Activated naive CD4-positive, alpha-beta T cell treated with anti-CD3 and anti-CD28 coated beads, Interleukin-2, amount 10 ng/mL, durations not matched to agents 7 days and 5 days (primary cell): Measurements from ENCODE around the gene UHRF1.

ENCODE experiments used
- CTCF ChIA-PET: fragments of 350-600 bp; sonication (Branson Sonifier 250); formaldehyde crosslinking; loops from one replicate; lab custom pipeline; 2021; ENCODE audit warnings: antibody characterized with exemption; lab: Charles Lee
- DNase-seq: peaks from one replicate; pipeline ENCODE4 v3.0.0-alpha.2; 2020
- H3K27ac Mint-ChIP-seq: one replicate; pipeline ENCODE4 v1.8.0; 2021; ENCODE audit warnings: mild to moderate bottlenecking, moderate library complexity, mixed read lengths
- H3K27me3 Mint-ChIP-seq: one replicate; pipeline ENCODE4 v1.8.0; 2021; ENCODE audit warnings: mild to moderate bottlenecking, mixed read lengths
- H3K36me3 Mint-ChIP-seq: one replicate; pipeline ENCODE4 v1.8.0; 2021; ENCODE audit warnings: mixed read lengths
- H3K4me1 Mint-ChIP-seq: one replicate; pipeline ENCODE4 v1.8.0; 2021; ENCODE audit warnings: mixed read lengths
- H3K4me3 Mint-ChIP-seq: one replicate; pipeline ENCODE4 v1.8.0; 2021; ENCODE audit warnings: mild to moderate bottlenecking, moderate library complexity, mixed read lengths
- H3K9me3 Mint-ChIP-seq: one replicate; pipeline ENCODE4 v1.8.0; 2021; ENCODE audit warnings: mixed read lengths

The UHRF1 gene

GRCh38 chr19:4909897-4910593 lies 744 bp downstream of the UHRF1 start:
- peaks cover 5% of the 10 kb centered on the region for H3K27me3 Mint-ChIP-seq
- H3K4me1 Mint-ChIP-seq = peaks cover 52% of the 10 kb centered on the region
- H3K9me3 Mint-ChIP-seq = no peaks in the 10 kb centered on the region
- peaks cover 39% of the 10 kb centered on the region for H3K36me3 Mint-ChIP-seq
- CTCF ChIA-PET = interaction anchor here (1.1 to 5.9 kb wide), 4 partner anchors 40 to 120 kb away, joined by 3 to 80 read pairs (median 45); partner anchors contain the start of gene PLIN3
- H3K27ac Mint-ChIP-seq = peak overlapping the region; percentile 98
- H3K4me3 Mint-ChIP-seq = peak overlapping the region; percentile 85
- DNase-seq = peak; percentile 97

DNA sequence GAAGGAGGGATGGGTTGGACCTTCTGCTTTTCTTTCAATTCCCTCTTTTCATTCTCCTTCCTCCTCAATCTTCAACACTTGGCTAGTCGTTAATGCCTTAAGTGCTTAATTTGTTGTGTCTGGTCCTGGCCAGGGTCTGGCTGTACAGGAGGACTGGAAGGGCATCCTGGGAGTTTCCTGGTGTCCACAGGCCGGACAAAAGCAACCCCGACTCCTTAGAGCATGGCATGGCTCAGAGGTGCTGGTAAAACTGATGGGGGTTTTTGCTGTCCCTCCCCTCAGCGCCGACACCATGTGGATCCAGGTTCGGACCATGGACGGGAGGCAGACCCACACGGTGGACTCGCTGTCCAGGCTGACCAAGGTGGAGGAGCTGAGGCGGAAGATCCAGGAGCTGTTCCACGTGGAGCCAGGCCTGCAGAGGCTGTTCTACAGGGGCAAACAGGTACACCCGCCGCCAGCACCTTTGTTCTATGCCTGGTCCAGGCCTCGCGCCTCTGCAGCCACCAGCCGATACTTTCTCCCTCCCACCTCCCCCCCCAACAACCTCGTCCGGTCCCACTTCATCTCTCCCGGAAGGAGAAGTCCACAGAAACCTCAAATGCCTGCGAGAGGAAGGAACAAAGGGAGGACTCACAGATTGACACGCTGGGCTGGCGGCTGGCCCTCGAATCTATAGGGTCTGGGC lies 1.4 kb downstream of the UHRF1 start:
- Mint-ChIP-seq H3K9me3 (no peaks in the 10 kb centered on the region), H3K36me3 (peaks cover 44% of the 10 kb centered on the region), H3K27ac (peak overlapping the region; percentile 98), H3K27me3 (peaks cover 5% of the 10 kb centered on the region), H3K4me1 (peaks cover 59% of the 10 kb centered on the region), H3K4me3 (peak overlapping the region; percentile 85)
- CTCF ChIA-PET = interaction anchor here (0.6 to 5.9 kb wide), 12 partner anchors 16 to 711 kb away, joined by 3 to 80 read pairs (median 6); partner anchors contain the start of genes PLIN3 and TICAM1
- peak; percentile 43 for DNase-seq

- Mint-ChIP-seq H3K27ac (peak overlapping the region; percentile 98), H3K4me1 (peaks cover 63% of the 10 kb centered on the region), H3K27me3 (peaks cover 5% of the 10 kb centered on the region), H3K9me3 (no peaks in the 10 kb centered on the region), H3K4me3 (peak overlapping the region; percentile 85), H3K36me3 (peaks cover 49% of the 10 kb centered on the region)
- CTCF ChIA-PET = interaction anchor here (0.6 to 5.9 kb wide), 19 partner anchors 15 to 710 kb away, joined by 3 to 80 read pairs (median 5); partner anchors contain the start of genes PLIN3 and TICAM1
- DNase-seq = no peak
These were observed 2.0 kb downstream of the UHRF1 start for GRCh38 chr19:4911314-4911713.

GRCh38 chr19:4911786-4912672 lies 2.7 kb downstream of the UHRF1 start:
- DNase-seq = peak; percentile 82
- Mint-ChIP-seq H3K9me3 (no peaks in the 10 kb centered on the region), H3K4me1 (peaks cover 68% of the 10 kb centered on the region), H3K4me3 (peak overlapping the region; percentile 85), H3K36me3 (peaks cover 53% of the 10 kb centered on the region), H3K27ac (peak overlapping the region; percentile 98), H3K27me3 (no peaks in the 10 kb centered on the region)
- CTCF ChIA-PET = interaction anchor here (0.5 to 5.9 kb wide), 20 partner anchors 9 to 1148 kb away, joined by 3 to 80 read pairs (median 5); partner anchors contain the start of genes ARRDC5, PLIN3 and TICAM1

GRCh38 chr19:4913996-4914735 lies 4.9 kb downstream of the UHRF1 start:
- Mint-ChIP-seq H3K27me3 (no peaks in the 10 kb centered on the region), H3K27ac (peak overlapping the region; percentile 98), H3K9me3 (no peaks in the 10 kb centered on the region), H3K4me1 (peaks cover 65% of the 10 kb centered on the region), H3K36me3 (peaks cover 57% of the 10 kb centered on the region), H3K4me3 (peak overlapping the region; percentile 92)
- CTCF ChIA-PET = interaction anchor here (0.6 to 5.9 kb wide), 5 partner anchors 10 to 105 kb away, joined by 3 to 76 read pairs (median 15); no protein-coding TSS in a partner anchor
- DNase-seq = peak; percentile 51

DNA sequence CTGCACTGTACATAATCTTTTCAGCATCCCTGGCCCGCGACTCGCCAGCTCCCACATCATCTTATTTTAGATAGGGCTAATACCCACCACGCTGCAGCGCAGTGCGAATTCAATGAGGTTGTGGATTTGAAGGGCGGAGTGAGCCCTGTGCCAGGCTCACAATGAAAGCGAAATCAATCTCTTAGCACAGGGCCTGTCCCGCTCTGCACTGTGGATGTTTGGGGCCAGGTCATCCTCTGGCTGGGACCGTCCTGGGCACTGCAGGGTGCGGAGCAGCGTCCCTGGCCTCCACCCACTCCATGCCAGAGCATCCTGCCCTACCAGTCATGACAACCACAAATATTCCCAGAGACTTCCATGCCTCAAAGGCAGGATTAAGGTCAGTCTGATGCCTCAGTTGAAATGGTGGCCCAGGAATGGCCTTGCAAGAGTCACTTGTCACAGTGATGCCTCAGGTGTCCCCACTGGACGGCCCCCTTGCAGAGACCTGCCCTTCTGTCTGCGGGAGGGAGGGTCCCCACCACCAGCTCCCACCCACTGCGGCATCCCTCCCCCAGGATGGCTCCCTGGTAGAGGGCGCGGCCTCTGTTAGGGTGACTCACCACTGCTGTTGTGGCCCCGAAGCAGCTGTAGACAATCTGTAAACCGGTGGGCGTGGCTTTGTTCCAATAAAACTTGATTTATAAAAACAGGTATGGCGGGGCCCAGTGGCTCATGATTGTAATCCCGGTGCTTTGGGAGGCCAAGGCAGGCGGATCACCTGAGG lies 5.6 kb downstream of the UHRF1 start:
- peaks cover 57% of the 10 kb centered on the region for H3K36me3 Mint-ChIP-seq
- CTCF ChIA-PET = interaction anchor here (0.6 to 5.9 kb wide), 3 partner anchors 10 to 106 kb away, joined by 3 to 76 read pairs (median 18); no protein-coding TSS in a partner anchor
- H3K4me3 Mint-ChIP-seq = peak overlapping the region; percentile 92

DNA sequence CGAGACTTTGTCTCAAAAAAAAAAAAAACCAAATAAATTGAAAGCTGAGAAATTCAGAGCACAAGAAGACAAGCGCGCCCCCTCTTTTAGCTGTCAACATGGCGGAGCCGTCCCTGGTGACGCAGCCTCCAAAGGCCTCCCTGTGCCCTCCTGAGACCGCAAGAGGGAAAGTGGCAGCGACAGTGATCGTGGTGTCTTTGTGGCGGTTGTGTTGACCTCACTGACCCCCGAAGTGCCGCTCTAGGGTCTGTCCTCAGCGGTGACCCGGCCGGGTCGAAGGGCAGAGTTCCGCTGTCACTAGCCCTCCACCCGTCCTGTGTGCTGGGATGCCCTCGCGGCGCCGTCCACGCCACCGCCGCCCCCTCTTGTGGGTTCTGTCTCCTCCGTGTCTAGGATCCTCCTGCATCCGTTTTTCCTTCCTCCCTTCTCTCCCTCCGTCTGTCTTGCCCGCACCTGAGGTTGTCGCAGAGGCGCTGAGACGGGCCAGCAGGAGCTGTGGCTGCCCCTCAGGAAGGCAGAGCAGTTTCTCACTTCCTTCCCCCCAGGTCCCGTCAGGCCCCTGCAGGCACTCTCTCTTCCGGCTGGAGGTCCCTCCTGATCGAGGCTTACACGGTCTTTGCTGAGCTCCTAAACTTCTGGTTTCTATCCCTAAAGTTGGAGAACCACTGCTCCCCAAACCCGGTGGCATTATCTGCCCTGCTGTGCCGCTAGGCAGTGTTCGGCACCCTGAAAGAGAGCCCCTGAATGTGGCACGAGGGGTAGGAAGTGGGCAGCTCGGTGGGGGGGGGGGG lies 7.2 kb downstream of the UHRF1 start:
- Mint-ChIP-seq H3K27me3 (no peaks in the 10 kb centered on the region), H3K27ac (peak overlapping the region; percentile 98), H3K9me3 (no peaks in the 10 kb centered on the region), H3K36me3 (peaks cover 59% of the 10 kb centered on the region), H3K4me3 (peak overlapping the region; percentile 92), H3K4me1 (peaks cover 62% of the 10 kb centered on the region)
- DNase-seq = peak; percentile 62
- CTCF ChIA-PET = interaction anchor here (1.3 to 3.2 kb wide), 3 partner anchors 44 to 284 kb away, joined by 3 to 18 read pairs (median 3); partner anchors contain the start of gene KDM4B

More for the DNA sequence above, 5.6 kb downstream of the UHRF1 start:
- DNase-seq = peak; percentile 90
- Mint-ChIP-seq H3K27ac (peak overlapping the region; percentile 98), H3K9me3 (no peaks in the 10 kb centered on the region), H3K27me3 (no peaks in the 10 kb centered on the region), H3K4me1 (peaks cover 65% of the 10 kb centered on the region)

DNA sequence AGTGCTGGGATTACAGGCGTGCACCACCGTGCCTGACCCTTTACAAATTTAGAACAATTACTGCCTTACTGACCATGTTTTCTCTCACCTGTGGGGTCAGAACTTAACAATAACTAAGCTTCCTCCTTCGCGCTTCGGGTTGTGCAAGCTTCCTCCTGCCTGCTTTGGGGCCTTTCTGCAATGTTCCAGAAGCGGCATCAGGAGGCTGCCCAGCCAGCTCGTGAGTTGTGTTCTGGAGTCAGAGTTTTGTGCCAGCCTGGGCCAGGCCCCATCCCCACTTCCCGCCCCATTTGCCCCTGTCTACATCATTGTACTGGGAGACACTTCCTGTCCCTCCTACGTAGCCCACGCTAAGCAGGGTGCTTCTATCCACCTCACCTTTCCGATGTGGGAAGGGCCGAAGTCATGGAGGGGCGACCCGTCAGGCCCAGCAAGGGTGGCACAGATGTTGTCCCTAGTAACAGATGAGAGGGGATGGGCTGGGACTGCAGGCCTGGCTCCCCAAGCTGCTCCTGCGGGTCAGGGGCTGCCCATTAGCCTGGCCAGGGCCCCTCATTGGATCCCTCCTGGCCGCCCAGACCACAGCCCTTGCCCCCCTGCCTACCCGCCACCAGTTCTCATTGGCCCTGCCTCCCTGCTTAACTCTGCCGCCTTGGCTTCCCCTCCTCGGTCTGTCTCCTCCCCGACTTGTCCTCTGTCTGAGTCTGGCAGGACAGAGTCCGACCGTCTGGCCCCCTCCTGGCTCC lies 13.4 kb downstream of the UHRF1 start:
- Mint-ChIP-seq H3K36me3 (peaks cover 30% of the 10 kb centered on the region), H3K27me3 (no peaks in the 10 kb centered on the region), H3K4me3 (no peak overlapping the region), H3K4me1 (peaks cover 11% of the 10 kb centered on the region), H3K27ac (no peak overlapping the region), H3K9me3 (no peaks in the 10 kb centered on the region)
- DNase-seq = no peak
- CTCF ChIA-PET = no interaction called here

- CTCF ChIA-PET = no interaction called here
- no peak overlapping the region for H3K27ac Mint-ChIP-seq
- no peak overlapping the region for H3K4me3 Mint-ChIP-seq
- no peak for DNase-seq
- peaks cover 28% of the 10 kb centered on the region for H3K36me3 Mint-ChIP-seq
- no peaks in the 10 kb centered on the region for H3K9me3 Mint-ChIP-seq
- peaks cover 8% of the 10 kb centered on the region for H3K4me1 Mint-ChIP-seq
- no peaks in the 10 kb centered on the region for H3K27me3 Mint-ChIP-seq
These were observed 14.0 kb downstream of the UHRF1 start for GRCh38 chr19:4923276-4923747.

DNA sequence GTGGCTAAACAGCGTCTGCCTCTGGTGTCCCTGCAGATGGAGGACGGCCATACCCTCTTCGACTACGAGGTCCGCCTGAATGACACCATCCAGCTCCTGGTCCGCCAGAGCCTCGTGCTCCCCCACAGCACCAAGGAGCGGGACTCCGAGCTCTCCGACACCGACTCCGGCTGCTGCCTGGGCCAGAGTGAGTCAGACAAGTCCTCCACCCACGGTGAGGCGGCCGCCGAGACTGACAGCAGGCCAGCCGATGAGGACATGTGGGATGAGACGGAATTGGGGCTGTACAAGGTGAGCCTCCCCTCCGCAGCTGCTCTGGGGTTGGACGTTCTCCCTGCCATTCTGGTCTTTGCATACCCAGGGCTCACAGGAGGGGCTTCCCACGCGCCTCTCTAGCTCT lies 19.9 kb downstream of the UHRF1 start:
- Mint-ChIP-seq H3K4me3 (no peak overlapping the region), H3K4me1 (peaks cover 3% of the 10 kb centered on the region), H3K9me3 (no peaks in the 10 kb centered on the region), H3K36me3 (peaks cover 36% of the 10 kb centered on the region), H3K27me3 (no peaks in the 10 kb centered on the region), H3K27ac (peak overlapping the region; percentile 65)
- CTCF ChIA-PET = interaction anchor here (0.8 kb wide), 1 partner anchor 116 kb away, joined by 3 read pairs; no protein-coding TSS in a partner anchor
- DNase-seq = no peak

- H3K27me3 Mint-ChIP-seq = no peaks in the 10 kb centered on the region
These were observed 21.4 kb downstream of the UHRF1 start for GRCh38 chr19:4930664-4931063.

More at GRCh38 chr19:4930664-4931063, 21.4 kb downstream of the UHRF1 start:
- DNase-seq = no peak
- Mint-ChIP-seq H3K27ac (no peak overlapping the region), H3K9me3 (no peaks in the 10 kb centered on the region), H3K36me3 (peaks cover 45% of the 10 kb centered on the region), H3K4me1 (peaks cover 2% of the 10 kb centered on the region), H3K4me3 (no peak overlapping the region)
- CTCF ChIA-PET = no interaction called here
